ENCODE data around the gene FAM168A.
"Not testable (repeated sequence)": the region's sequence is repeated elsewhere in the genome, so short reads cannot be mapped to it uniquely, and the experiment has no call there.

The FAM168A gene

DNA sequence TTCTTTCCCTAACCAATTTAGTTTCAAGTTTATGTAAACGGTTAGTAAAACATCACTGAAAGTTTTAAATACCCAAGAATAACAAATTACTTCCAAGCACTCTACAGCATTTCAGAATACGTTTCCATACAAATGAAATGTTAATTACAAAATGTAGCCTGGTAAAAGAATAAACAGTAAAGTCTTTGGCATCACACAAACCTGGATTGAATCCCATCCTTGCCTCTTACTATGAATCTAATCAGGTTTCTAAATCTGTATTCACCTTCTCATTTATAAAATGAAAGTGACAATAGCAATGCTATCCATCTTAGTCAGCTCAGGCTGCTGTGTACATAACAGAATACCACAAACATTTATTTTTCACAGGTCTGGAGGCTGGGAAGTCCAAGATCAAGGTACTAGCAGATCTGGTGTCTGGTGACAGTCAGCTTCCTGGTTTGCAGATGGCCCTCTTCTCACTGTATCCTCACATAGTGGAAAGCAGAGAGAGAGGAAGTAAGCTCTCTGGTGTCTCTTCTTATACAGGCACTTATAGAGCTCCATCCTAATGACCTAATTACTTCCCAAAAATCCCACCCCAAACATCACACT is 19.2 kb downstream of the FAM168A start:
- TF ChIP-seq, protein P1, sequence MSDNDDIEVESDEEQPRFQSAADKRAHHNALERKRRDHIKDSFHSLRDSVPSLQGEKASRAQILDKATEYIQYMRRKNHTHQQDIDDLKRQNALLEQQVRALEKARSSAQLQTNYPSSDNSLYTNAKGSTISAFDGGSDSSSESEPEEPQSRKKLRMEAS (IDR thresholded peaks at IDR 0.05; ENCODE audit: low read depth, low read length): no peak
- no peak for TF ChIP-seq MYC (IDR thresholded peaks at IDR 0.05; ENCODE audit: low read depth, low read length)
- TF ChIP-seq, protein P2, sequence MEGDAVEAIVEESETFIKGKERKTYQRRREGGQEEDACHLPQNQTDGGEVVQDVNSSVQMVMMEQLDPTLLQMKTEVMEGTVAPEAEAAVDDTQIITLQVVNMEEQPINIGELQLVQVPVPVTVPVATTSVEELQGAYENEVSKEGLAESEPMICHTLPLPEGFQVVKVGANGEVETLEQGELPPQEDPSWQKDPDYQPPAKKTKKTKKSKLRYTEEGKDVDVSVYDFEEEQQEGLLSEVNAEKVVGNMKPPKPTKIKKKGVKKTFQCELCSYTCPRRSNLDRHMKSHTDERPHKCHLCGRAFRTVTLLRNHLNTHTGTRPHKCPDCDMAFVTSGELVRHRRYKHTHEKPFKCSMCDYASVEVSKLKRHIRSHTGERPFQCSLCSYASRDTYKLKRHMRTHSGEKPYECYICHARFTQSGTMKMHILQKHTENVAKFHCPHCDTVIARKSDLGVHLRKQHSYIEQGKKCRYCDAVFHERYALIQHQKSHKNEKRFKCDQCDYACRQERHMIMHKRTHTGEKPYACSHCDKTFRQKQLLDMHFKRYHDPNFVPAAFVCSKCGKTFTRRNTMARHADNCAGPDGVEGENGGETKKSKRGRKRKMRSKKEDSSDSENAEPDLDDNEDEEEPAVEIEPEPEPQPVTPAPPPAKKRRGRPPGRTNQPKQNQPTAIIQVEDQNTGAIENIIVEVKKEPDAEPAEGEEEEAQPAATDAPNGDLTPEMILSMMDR (IDR thresholded peaks at IDR 0.05; ENCODE audit: low read depth, low read length): no peak
- DNase-seq (ENCODE audit: low read depth): peak; percentile 26
- H3K4me3 ChIP-seq (ENCODE audit: low read depth, low read length): no peak overlapping the region

DNA sequence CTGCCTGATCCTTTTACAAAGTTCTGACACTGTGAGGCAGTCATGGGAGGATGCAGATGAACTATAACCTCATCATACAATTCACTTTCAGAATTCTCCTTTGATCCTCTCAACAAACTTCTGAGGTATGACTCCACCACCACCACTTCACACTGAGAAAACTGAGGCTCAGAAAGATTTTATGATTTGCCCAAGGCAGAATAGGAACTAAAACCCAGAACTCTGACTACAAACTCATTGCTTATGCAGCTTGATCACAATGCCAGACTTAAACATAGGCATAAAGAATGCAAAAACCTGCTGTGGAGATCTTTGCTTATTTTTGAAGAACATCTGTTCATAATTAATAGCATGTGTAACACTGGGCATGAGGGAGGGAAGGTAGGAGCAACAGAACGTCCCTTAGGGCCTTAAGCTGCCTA is 20.4 kb downstream of the FAM168A start:
- H3K4me3 ChIP-seq (ENCODE audit: low read depth, low read length): no peak overlapping the region
- no peak for DNase-seq (ENCODE audit: low read depth)
- no peak for TF ChIP-seq POLR2A (IDR thresholded peaks at IDR 0.05; ENCODE audit: extremely low read depth, insufficient read length)
- TF ChIP-seq, protein P2 (IDR thresholded peaks at IDR 0.05; ENCODE audit: low read depth, low read length): no peak
- TF ChIP-seq MYC (IDR thresholded peaks at IDR 0.05; ENCODE audit: low read depth, low read length): no peak
- TF ChIP-seq, protein P1 (IDR thresholded peaks at IDR 0.05; ENCODE audit: low read depth, low read length): no peak

DNA sequence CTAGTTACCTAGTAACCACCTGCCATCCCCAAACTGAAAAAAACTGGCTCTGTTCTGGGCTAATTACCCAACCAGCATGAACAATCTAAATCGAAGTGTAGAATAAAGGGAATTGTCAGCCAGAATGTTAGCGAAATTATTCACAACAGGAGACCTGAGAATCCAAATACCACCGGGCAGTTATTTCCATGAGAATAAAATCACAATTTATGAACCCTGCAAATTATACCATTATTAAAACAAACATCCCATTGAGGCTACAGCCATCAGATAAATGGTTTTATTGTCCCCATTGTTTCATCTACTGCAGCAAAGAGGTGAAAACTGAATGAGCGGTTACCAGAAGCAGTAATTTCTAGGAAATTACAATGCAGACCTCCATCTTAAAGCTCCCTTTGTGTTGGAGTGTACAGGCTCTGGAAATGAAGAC is 21.7 kb downstream of the FAM168A start:
- no peak for DNase-seq (ENCODE audit: low read depth)
- TF ChIP-seq, protein P2 (IDR thresholded peaks at IDR 0.05; ENCODE audit: low read depth, low read length): no peak
- no peak for TF ChIP-seq POLR2A (IDR thresholded peaks at IDR 0.05; ENCODE audit: extremely low read depth, insufficient read length)
- TF ChIP-seq MYC (IDR thresholded peaks at IDR 0.05; ENCODE audit: low read depth, low read length): no peak
- TF ChIP-seq, protein P1 (IDR thresholded peaks at IDR 0.05; ENCODE audit: low read depth, low read length): no peak
- no peak overlapping the region for H3K4me3 ChIP-seq (ENCODE audit: low read depth, low read length)

DNA sequence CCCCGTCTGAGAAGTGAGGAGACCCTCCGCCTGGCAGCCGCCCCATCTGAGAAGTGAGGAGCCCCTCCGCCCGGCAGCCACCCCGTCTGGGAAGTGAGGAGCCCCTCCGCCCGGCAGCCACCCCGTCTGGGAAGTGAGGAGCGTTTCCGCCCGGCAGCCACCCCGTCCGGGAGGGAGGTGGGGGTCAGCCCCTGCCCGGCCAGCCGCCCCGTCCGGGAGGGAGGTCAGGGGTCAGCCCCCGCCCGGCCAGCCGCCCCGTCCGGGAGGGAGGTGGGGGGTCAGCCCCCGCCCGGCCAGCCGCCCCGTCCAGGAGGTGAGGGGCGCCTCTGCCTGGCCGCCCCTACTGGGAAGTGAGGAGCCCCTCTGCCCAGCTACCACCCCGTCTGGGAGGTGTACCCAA is 25.9 kb downstream of the FAM168A start:
- not testable (repeated sequence) for DNase-seq (ENCODE audit: low read depth); H3K4me3 ChIP-seq (ENCODE audit: low read depth, low read length)

DNA sequence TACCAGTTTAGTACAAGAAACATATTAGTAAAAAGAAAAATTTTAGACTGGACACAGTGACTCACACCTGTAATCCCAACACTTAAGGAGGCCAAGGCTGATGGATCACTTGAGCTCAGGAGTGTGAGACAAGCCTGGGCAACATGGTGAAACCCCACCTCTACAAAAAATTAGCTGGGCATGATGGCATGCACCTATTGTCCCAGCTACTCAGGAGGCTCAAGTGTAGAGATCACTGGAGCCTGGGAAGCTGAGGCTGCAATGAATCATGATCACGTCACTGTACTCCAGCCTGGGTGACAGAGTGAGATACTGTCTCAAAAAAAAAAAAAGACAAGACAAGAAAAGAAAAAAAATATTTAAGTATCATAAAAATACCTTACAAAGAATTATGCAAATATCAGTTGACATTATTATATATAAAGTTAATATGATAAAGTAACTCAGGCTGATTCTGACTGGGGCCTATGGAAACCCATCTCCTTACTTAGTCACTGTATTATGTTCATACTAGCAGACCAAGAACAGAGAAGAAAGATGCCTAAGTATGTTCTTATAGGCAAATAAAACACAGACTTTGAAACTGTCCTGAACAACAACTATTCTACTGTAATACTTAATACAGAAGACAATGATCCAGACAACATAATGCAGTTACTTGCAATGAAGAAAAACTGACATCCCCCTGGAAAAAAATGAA is 27.3 kb downstream of the FAM168A start:
- no peak for TF ChIP-seq POLR2A (IDR thresholded peaks at IDR 0.05; ENCODE audit: extremely low read depth, insufficient read length)
- TF ChIP-seq, protein P2 (IDR thresholded peaks at IDR 0.05; ENCODE audit: low read depth, low read length): no peak

DNA sequence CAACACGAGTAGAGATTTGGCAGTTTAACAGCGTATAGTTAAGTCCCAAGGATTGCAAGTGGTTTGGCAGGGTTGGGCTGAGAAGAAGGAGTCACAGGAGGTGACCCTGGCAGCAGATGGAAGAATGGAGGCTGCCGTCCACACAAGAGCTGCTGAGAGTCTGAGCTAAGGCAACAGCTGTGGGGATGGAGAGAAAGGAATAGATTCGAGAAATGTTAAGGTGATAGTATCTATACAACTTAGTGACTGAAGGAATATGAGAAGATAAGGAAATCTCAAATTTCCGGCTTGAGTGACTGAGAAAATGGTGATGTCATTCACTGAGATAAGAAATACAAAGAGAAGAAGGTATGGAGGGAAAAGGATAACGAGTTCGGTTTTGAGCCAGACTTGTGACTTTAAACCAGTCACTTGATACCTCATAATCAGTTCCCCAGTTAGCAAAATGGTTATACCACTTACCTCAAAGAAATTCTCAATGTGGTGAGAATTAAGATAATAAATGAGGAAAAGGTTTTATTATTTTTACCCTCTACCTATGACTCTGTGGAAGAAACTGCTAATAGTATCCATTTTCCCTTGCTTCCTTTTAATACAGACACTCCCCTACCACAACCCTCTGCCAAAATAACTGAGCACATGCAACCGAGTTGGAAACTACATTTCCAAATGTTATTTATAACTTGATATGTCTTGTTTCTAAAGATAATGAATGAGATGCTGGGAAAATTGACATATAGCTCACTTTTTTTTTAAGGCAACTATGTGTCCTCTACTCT is 30.7 kb downstream of the FAM168A start:
- no peak overlapping the region for H3K4me3 ChIP-seq (ENCODE audit: low read depth, low read length)
- TF ChIP-seq POLR2A (IDR thresholded peaks at IDR 0.05; ENCODE audit: extremely low read depth, insufficient read length): no peak
- TF ChIP-seq, protein P2 (IDR thresholded peaks at IDR 0.05; ENCODE audit: low read depth, low read length): no peak
- TF ChIP-seq, protein P1 (IDR thresholded peaks at IDR 0.05; ENCODE audit: low read depth, low read length): no peak
- TF ChIP-seq MYC (IDR thresholded peaks at IDR 0.05; ENCODE audit: low read depth, low read length): no peak
- no peak for DNase-seq (ENCODE audit: low read depth)

More for the DNA sequence above, 27.3 kb downstream of the FAM168A start:
- DNase-seq (ENCODE audit: low read depth): no peak
- no peak overlapping the region for H3K4me3 ChIP-seq (ENCODE audit: low read depth, low read length)
